SK-N-SH treated with all-trans-retinoic acid at 6 μM for 48 hours (cell line): ENCODE results near the gene TENT4B.

Experiments used
- ESRRG ChIP-seq: fragments of 250-450 bp; sonication (Bioruptor Pico); IDR thresholded peaks from 2 replicates; pipeline ENCODE4 v1.6.1; 2021; ENCODE audit warnings: mild to moderate bottlenecking
- TF ChIP-seq, protein P1 (sequence below): fragments of 250-450 bp; sonication (Bioruptor Pico); IDR thresholded peaks from 2 replicates; pipeline ENCODE4 v1.5.1; 2020; ENCODE audit warnings: low read depth, mild to moderate bottlenecking, moderate library complexity

DNA sequence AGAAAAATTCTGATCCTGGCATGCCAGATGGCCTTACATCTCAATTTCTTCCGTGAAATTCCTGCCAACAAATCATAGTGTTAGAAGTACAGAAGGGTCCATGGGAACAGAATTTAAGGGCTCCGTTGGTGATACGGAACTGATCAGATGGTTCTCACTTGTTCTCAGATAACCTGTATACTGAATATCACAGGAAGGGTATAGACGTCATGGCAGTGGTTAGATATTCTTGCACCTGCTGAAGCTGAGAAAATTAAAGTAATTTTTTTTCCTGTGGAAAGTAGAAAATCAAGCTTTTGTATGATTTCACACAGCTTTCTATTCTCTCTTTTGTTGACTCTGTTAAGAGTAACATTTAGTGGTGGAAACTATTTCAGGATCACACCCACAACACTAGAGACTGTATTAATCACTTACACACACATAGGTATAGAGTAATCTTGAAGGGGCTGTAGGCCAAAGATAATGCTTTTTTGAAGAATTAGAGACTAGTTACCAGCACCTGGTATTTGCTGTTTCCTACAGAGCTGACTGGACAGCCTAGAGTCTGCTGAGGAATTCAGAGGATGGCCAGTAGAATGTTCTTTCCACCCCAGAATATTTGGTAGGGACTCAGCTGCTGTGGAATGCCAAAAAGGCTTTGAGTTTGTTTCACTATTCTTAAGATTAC, 7.5 kb downstream of the TENT4B start:
- TF ChIP-seq, protein P1, sequence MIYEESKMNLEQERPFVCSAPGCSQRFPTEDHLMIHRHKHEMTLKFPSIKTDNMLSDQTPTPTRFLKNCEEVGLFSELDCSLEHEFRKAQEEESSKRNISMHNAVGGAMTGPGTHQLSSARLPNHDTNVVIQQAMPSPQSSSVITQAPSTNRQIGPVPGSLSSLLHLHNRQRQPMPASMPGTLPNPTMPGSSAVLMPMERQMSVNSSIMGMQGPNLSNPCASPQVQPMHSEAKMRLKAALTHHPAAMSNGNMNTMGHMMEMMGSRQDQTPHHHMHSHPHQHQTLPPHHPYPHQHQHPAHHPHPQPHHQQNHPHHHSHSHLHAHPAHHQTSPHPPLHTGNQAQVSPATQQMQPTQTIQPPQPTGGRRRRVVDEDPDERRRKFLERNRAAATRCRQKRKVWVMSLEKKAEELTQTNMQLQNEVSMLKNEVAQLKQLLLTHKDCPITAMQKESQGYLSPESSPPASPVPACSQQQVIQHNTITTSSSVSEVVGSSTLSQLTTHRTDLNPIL, result no peak
- no peak for TF ChIP-seq ESRRG (CRISPR knock-in tag)
